SH-SY5Y (cell line): ENCODE measurements around the gene WNT7A.

Source experiments
- GATA2 ChIP-seq: IDR thresholded peaks from 2 replicates; pipeline ENCODE4 v1.6.1; 2011; ENCODE audit warnings: mild to moderate bottlenecking, low read depth, low read length
- GATA3 ChIP-seq: IDR thresholded peaks from 2 replicates; pipeline ENCODE4 v1.6.1; 2011; ENCODE audit warnings: low read depth, mild to moderate bottlenecking, low read length, moderate library complexity

WNT7A gene

DNA sequence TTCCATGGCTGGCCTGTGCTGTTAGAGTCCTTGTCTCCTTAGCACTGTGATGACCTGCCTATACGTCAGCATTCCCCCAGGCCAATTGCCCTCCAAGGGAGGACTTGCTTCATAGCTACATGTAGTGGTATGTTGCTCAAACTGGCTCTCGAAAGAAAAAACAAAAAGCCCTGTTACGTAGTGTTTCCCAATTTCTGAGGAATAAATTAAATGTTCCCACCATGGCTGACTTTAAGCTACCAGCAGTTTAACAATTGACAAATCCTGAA lies 54.6 kb downstream of the WNT7A start:
- TF ChIP-seq GATA2 (no peak), GATA3 (no peak)

DNA sequence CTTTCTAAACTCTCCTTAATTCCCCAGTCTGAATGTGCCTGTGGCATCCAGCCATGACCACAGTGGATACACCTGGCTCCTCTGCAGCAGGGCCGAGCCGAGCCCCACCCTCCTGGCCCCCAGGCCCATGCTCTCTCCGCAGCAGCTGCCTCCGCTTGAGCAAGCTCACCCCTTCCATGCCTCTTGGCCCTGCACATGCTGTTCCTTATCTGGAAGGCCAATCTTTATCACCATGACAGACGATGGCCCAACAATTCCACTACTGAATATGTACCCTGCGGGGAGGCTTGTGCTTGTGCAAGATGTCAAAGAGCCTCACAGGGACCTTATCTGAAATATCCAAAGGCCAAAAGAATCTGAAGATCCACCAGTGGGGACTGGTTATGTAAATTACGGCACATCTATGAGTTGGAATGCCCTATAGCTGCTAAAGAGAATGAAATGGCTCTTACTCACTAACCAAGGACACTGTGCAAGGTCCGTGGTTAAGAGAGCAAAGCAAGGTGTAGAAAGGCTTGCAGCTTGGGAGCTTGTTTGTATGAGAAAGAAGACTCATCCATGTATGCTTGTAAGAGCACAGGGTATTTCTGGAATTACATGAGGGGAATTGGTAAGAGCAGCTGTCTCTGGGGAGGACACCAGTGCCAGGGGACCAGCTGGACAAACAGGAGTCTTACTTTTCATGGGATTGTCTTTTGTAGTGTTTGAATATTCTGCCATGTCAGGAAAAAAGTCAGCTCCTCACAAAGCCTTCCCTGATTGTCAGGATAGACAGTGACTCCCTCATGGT lies 55.2 kb downstream of the WNT7A start:
- peak; percentile 62 for TF ChIP-seq GATA2
- TF ChIP-seq GATA3: no peak; the same call in 1 of the 2 replicates

DNA sequence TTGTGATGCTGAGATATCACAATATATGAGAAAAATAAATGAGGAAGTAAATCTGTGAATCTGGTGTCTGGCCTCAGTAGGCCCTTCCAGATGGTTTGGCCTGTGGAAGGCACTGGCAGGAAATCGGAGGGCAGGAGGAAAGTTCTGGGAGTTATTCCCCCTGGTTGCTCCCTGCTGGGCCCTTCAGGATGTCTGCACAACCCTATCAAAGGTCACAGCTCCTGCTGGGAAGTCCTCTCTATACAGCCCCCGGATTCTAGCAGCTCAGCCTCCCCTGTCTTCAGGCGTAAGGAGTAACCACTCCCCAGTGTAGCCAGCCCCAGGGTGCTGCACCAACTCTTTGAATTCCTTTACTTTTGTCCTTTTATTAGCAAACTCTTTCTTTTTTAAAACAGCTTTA lies 56.2 kb downstream of the WNT7A start:
- TF ChIP-seq GATA3: no peak
- no peak for TF ChIP-seq GATA2

DNA sequence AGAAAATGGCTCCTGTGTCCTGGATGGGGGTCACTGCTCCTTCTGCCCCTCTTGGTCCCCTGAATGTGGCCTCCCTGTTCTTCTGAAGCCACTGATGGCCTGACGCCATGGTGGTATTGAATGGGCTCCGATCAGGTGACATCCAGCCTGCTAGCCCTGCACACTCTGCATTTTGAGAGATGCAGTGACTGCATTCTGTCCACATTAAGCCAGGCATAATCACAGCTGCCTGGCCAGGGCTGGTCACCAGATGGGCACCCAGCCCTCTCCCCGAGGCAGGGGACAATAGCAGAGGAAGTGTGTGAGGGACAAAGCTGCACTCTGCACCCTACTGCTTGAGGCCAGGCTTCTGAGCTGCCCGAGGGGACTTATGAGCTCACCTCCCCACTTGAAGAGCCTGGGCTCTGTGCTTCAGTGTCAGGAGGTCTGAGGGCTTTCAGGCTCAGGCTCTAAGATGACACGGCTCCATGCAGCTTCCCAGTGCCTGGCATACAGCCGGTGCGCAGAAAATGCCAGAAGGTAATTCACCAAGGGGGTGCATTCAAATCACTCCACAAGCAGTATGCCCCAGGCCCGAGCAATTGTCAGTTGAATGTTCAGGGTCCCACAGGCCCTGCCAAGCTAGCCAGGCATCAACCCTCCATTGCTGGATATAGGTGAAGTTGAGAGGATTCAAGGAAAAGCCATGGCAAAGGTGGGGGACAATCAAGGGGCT lies 56.8 kb downstream of the WNT7A start:
- TF ChIP-seq GATA3: no peak
- no peak for TF ChIP-seq GATA2

DNA sequence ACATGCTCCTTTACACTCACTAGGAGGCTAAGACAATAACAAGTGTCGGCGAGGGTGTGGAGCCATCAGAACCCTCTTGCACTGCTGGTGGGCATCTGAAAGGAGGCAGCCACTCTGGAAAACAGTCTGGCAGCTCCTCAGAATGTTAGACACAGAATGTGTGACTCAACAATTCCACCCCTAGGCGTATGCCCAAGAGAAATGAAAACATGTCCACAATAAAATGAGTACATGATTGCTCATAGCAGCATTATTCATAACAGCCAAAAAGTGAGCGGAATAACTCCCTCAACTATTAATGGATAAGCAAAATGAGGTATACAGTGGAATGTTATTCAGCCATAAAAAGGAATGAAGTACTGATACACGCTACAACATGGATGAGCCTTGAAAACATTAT lies 57.8 kb downstream of the WNT7A start:
- TF ChIP-seq GATA3: no peak
- no peak for TF ChIP-seq GATA2

DNA sequence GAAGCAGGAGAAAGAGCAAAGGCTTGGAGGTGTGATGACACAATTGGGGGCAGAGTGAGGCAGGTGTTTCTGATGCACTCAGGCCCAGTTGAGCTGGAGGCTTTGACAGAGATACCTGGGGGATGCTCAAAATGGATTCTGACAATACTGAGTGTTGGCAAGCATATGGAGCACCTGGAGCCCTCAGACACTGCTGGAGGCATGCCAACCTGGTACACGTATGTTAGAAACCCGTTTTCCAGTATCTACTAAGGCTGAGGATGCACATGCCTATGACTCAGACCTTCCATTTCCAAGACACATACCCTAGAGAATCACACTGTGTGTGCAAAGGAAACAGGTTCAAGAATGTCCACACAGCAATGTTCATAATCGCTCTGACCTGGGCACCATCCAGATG lies 58.7 kb downstream of the WNT7A start:
- TF ChIP-seq GATA3 (no peak), GATA2 (no peak)

DNA sequence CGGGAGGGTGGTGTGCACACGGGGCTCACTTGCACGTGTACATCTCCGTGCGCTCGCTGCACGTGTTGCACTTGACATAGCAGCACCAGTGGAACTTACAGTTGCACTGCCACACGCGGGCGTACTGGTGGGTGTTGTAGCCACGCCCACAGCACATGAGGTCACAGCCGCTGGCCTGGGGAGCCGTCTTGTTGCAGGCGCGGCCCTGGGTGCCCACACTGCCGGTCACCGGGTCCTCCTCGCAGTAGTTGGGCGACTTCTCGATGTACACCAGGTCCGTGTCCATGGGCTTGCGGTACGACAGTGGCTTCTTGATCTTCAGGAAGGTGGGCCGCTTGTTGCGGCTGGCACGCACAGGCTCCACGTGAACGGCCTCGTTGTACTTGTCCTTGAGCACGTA lies 61.0 kb downstream of the WNT7A start:
- TF ChIP-seq GATA3 (no peak), GATA2 (no peak)

DNA sequence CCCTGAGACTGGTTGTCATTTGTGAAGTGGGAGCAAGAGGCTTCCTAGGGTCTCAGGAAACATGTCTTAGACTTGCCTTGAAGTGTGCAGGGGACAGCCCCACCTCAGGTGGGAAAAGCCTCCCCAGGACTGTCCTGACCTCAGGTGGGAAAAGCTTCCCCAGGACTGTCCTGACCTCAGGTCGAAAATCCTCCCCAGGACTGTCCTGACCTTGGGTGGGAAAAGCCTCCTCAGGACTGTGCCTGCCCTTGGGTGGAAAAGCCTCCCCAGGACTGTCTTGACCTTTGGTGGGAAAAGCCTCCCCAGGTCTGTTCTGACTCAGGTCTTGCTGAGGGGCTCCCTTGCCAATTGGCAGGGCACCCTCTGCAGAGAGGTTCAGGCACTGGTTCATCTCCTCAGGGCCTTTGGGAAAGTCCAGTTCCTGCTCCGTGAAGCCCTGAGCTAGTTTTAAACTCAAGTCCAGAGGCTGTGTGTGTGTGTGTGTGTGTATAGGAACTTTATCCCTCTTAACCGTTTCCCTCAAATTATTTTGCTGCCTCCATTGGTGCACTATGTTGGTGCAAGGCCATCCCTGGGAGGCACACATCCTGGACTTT lies 64.7 kb downstream of the WNT7A start:
- no peak for TF ChIP-seq GATA3
- no peak for TF ChIP-seq GATA2

DNA sequence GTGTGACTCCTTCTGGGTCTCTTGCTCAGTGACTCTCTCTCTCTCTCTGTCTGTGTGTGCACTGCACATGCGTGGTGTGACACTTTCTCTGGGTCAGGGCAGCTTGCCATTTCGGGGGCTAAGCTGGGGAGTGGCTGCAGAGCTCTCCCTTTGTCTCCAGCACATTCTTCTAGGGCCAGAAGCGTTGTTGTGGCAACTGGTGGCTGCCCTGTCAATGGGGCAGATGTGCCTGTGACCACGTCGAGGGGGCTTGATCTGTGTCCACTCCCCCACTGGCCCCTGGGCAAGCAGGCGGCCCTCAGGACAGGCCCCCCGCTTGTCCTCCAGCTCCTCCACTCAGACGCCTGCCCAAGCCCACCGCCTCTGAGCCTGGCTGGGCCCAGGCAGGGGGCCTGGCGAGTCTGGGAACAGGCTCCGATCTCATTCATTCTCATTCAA lies 67.8 kb downstream of the WNT7A start:
- TF ChIP-seq GATA2 (no peak), GATA3 (no peak)

DNA sequence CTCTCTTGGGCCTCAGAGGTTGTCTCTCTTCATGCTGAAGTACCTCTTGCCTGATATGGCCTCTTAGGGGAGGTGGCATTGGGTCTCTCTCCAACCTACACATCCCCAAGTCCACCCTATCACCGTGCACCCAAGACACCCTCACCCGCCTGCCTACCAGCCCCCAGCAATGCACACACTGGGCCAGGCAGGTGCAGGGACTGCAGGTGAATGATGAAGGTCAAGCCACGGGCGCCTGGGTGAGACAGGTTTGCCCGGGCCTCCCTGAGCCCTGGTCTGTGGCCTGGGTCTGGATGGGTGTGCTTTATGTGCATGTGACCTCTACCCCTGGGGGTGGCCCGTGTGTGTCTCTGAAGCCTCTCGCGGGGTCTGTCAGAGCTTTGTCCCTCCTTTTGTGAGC lies 68.3 kb downstream of the WNT7A start:
- TF ChIP-seq GATA2: no peak
- TF ChIP-seq GATA3: no peak

DNA sequence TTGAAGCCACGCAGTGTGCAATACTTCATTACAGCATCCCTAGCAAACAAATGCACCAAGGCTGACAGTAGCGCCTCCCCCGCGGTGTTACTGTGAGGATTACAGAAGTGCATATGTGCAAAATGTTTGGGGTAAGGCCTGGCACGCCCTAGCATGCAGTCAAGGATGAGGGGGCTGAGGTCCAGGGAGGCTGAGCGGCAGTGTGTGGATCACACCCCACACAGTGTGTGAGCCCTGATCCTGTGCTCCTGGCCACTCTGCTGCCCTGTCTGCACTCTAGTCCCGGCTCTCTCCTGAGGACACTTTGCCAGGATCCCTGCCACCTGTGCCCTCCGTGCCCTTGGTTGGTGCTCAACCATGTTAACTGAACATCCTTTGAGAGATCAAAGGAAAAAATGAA lies 71.3 kb downstream of the WNT7A start:
- TF ChIP-seq GATA2: no peak
- no peak for TF ChIP-seq GATA3

DNA sequence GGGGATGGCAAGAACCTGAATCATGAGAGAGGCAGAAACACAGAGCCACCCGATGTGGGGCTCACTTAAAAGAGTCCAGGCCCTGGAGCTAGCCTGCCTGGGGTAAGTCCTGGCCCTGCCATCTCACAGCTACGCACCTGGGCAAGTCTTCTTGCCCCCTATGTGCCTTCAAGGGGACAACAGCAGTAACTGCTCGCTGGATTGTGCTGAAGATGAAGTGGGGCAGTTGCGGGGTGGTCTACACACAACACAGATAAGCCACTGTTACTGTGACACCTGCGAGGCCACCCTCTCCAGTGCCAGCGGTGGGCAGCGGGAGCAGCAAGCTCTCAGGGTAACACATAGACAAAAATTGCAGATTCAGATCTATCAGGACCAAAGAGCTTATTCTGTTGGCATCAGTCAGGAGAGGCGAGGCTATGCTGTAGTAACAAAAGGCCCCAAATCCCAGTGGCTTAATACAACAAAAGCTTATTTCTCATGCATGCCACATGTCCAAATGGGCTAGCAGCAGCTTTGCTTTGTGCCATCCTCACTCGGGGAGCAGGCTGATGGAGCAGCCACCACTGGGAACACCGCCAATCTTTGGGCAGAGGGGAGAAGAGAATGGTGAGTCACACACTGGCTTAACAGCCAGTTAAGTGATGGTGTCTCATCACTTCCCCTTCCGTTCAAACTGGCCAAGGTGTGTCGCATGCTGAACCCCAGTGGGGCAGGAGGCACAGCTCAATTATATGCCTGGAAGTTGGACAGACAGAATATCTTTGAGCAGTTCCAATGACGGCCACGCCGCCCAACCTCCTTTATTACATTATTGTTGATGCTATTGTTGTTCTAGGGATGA lies 78.3 kb downstream of the WNT7A start:
- no peak for TF ChIP-seq GATA2
- TF ChIP-seq GATA3: no peak

DNA sequence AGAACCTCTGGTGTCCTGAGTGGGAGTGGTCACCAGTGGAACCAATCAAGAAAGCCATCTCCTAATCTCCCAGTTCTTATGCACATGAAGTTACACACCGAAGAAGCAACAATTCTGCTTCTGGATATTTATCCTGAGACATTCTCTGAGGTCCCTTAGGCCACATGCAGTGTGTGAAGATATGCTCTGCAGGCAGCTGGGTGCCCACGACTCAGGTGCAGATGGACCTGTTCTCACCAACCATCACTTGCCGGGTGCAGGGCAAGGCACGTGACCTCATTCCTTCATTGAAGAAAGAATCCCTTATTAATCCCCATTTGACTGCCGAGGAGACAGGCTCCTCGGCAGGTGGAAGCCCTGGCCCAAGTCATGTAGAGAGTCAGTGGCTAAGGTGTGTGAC lies 79.8 kb downstream of the WNT7A start:
- no peak for TF ChIP-seq GATA3
- TF ChIP-seq GATA2: no peak

DNA sequence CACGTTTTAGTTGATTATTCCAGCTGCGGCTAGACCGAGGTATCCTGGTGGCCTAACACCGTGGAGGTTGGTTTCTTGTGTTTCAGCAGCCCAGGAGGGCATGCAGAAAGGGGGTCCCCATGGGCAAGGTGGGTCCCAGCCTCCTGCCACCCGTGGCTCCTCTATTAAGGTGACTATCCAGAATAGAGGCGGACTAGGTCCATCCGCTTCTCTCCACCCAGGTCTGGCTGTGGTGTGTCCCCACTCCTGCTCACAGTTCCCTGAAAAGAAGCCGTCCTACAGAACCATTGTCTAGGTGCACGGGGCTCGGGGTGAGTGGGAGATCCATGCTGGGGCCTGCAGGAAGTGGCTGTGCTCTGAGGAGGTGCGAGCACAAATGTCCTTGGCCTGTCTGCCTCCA lies 81.5 kb downstream of the WNT7A start:
- no peak for TF ChIP-seq GATA3
- TF ChIP-seq GATA2: no peak
